ENCODE measurements around the gene TAF6L. TPM values are rescaled to one million over a fixed set of nuclear protein-coding genes. Genes with fewer than 3 reads are reported as not detected.
"Not testable (repeated sequence)": the region's sequence is repeated elsewhere in the genome, so short reads cannot be mapped to it uniquely, and the experiment has no call there.

Gene TAF6L
- total RNA-seq, 1 donor from 2014 or later = 37.6 TPM

DNA sequence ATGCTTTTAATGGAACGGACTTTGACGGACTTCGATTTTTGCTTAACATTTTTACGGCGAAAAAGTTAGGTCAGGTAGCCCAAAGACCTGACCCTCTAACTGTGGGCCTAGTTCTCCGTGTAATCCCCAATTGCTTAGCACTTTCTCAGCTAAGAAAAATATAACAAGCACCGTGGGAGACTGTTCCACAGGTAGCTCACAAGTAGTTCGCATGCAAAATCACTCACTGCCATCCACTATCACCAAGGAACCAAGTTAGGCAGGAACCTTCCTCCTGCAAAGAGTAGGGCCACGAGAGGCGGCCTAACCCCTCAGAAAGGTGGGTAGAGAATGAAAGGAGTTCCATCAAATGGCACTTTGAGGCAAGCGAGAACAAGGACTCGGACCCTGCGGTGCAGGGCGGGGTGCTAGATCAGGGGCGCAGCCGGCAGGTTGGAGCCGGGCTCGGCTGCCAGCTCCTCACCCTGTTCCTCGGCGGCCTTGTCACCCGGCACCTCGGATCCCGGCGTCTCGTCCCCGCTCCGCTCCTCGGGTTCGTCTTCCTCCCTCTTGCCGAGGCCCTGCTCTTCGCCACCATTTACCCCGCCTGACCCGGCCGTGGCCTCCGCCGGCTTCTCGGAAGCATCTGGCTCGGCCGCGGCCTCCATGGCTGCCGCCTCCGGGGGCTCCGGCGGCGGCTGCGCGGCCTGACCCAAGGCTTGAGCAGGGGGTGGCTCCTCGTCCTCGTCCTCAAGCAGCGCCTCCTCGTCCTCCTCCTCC is 44.9 kb upstream of the TAF6L start:
- H3K9me3 Mint-ChIP-seq = no peaks in the 10 kb centered on the region
- H3K27ac Mint-ChIP-seq = peak overlapping the region; percentile 93
- H3K36me3 Mint-ChIP-seq = peaks cover 33% of the 10 kb centered on the region
- H3K4me3 Mint-ChIP-seq = peak overlapping the region; percentile 95
- DNase-seq (ENCODE audit: extremely low spot score, unreplicated experiment) = no peak
- H3K4me1 Mint-ChIP-seq (ENCODE audit: unreplicated experiment) = peaks cover 39% of the 10 kb centered on the region
- TF ChIP-seq, protein P1, sequence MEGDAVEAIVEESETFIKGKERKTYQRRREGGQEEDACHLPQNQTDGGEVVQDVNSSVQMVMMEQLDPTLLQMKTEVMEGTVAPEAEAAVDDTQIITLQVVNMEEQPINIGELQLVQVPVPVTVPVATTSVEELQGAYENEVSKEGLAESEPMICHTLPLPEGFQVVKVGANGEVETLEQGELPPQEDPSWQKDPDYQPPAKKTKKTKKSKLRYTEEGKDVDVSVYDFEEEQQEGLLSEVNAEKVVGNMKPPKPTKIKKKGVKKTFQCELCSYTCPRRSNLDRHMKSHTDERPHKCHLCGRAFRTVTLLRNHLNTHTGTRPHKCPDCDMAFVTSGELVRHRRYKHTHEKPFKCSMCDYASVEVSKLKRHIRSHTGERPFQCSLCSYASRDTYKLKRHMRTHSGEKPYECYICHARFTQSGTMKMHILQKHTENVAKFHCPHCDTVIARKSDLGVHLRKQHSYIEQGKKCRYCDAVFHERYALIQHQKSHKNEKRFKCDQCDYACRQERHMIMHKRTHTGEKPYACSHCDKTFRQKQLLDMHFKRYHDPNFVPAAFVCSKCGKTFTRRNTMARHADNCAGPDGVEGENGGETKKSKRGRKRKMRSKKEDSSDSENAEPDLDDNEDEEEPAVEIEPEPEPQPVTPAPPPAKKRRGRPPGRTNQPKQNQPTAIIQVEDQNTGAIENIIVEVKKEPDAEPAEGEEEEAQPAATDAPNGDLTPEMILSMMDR (conservative IDR thresholded peaks at IDR 0.05) = no peak
- H3K27me3 Mint-ChIP-seq = no peaks in the 10 kb centered on the region

DNA sequence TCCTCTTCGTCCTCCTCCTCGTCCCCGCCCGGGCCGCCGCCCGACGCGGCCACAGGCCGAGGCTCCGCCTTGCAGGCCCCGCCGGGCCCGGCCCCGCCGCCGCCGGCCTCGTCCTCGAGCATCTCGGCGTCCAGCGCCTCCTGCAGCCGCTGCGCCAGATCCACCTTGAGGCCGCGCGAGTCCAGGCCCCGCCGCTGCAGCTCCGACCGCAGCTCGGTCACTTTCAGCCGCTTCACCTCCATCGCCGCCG is 44.4 kb upstream of the TAF6L start:
- Mint-ChIP-seq H3K9me3 (no peaks in the 10 kb centered on the region), H3K27me3 (no peaks in the 10 kb centered on the region), H3K36me3 (peaks cover 28% of the 10 kb centered on the region), H3K27ac (no peak overlapping the region), H3K4me1 (ENCODE audit: unreplicated experiment) (peaks cover 37% of the 10 kb centered on the region), H3K4me3 (peak overlapping the region; percentile 95)
- TF ChIP-seq, protein P1 (conservative IDR thresholded peaks at IDR 0.05) = no peak
- no peak for DNase-seq (ENCODE audit: extremely low spot score, unreplicated experiment)

DNA sequence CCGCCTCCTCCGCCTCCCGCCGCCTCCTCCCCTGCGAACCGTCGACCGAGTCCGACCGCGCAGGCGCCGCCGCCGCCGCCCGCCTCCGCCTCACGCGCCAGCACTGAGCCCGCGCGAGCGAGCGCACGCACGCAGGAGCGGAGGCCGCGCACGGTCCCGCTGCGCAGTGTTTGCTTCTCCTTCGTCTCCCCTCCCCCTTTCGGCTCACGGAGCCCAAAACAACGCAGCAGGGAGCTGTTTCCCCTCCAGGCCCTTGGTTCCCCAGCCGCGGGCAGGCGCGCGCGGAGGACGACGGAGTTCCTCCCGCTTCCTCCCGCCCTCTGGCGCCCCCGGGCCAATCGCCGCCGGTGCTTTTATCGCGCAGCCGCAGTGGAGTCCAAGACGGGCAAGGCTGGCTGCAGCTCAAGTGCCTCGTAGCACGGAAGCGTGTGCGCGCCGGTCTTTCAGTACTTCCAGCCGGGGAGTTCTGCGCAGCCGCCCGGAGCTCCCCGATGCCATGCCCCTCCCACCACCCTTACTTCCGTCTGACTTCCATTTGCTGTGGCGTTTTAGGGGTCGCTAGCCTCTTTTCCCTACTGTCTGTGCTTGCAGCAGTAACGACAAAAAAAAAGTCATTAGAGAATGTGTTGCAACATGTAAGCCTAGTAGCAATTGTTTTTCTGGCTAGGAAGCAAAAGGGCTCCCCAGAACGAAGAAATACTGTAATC is 43.9 kb upstream of the TAF6L start, which contains the start of gene HNRNPUL2:
TSS of gene HNRNPUL2 (minus strand) at position 293 of the 707 bp plus-strand sequence. CDS start 301 bp downstream, outside the sequence.
- Mint-ChIP-seq H3K36me3 (peaks cover 23% of the 10 kb centered on the region), H3K4me1 (ENCODE audit: unreplicated experiment) (peaks cover 32% of the 10 kb centered on the region), H3K27me3 (no peaks in the 10 kb centered on the region), H3K9me3 (no peaks in the 10 kb centered on the region), H3K27ac (peak within 1 kb of the TSS; percentile 99), H3K4me3 (peak within 1 kb of the TSS; percentile 95)
- peak; percentile 100 for DNase-seq (ENCODE audit: extremely low spot score, unreplicated experiment)
- TF ChIP-seq, protein P1 (conservative IDR thresholded peaks at IDR 0.05) = peak; percentile 15

DNA sequence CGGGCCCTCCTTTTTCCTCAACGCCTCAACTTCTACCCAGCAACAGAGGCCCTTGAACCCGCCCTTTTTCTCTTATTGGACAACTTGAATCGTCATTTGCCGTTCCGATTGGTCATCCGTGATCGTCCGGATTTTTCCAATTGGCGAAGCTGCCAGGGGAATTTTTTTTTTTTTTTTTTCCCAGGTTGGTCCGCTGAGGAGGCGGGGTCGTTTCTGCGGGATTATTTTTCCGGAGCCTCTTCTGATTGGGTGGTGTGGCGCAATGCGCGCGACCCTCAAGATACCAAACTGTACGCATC is 43.4 kb upstream of the TAF6L start:
- Mint-ChIP-seq H3K27me3 (no peaks in the 10 kb centered on the region), H3K27ac (peak overlapping the region; percentile 99), H3K36me3 (peaks cover 18% of the 10 kb centered on the region), H3K4me3 (peak overlapping the region; percentile 95), H3K4me1 (ENCODE audit: unreplicated experiment) (peaks cover 27% of the 10 kb centered on the region), H3K9me3 (no peaks in the 10 kb centered on the region)
- TF ChIP-seq, protein P1 (conservative IDR thresholded peaks at IDR 0.05) = no peak
- DNase-seq (ENCODE audit: extremely low spot score, unreplicated experiment) = peak; percentile 86

DNA sequence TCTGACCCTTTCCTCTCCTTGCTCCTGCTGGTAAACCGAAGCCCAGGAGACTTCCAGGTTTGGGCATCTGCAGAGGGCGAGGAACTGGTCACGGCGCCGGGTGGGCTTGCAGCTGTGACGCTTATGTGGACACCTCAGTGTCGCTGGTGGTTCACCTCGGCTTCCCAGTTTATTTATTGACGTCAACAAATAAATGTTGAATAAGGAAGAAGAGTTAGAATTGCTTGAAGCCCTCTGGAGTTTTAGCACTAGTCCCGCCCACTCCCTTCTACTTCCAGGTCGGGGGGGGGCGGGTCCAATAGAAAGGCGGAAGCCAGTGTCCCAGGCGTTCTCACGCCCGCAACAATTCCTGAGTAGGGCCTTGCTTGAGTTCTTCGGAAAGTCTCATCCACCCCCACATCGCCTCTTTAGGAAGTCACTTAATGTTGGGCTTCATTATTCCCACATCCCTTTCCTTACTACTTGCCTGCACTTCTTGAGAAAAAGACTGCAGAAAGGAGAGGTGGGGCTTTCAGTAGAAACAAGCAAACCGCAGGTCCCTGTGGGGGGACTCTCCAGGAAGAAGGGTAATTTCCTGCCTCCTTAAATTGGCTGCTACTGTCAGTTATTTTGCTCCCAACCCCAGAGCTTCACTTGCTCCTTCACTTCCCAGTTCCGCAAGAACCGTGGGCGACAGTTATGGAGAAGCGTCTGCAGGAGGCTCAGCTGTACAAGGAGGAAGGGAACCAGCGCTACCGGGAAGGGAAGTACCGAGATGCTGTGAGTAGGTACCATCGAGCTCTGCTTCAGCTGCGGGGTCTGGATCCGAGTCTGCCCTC is 42.8 kb upstream of the TAF6L start, which contains the start of gene TTC9C:
TSS of gene TTC9C (plus strand) at position 316 of the 818 bp plus-strand sequence. CDS start at position 679, 363 bp downstream.
- Mint-ChIP-seq H3K4me3 (peak within 1 kb of the TSS; percentile 95), H3K4me1 (ENCODE audit: unreplicated experiment) (peaks cover 26% of the 10 kb centered on the region), H3K27ac (peak within 1 kb of the TSS; percentile 99), H3K36me3 (peaks cover 19% of the 10 kb centered on the region), H3K9me3 (no peaks in the 10 kb centered on the region), H3K27me3 (no peaks in the 10 kb centered on the region)
- DNase-seq (ENCODE audit: extremely low spot score, unreplicated experiment) = peak; percentile 80
- TF ChIP-seq, protein P1 (conservative IDR thresholded peaks at IDR 0.05) = no peak

DNA sequence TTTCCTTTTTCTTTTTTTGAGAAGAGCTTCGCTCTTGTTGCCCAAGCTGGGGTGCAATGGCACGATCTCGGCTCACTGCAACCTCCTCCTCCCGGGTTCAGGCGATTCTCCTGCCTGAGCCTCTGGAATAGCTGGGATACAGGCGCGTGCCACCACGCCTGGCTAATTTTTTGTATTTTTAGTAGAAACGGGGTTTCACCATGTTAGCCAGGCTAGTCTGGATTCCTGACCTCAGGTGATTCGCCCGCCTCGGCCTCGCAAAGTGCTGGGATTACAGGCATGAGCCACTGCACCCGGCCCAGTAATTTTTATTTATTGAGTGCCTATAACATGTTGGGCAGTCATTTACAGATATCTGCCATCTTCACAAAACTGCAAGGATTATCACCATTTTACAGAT is 41.1 kb upstream of the TAF6L start:
- H3K9me3 Mint-ChIP-seq; H3K27me3 Mint-ChIP-seq; DNase-seq (ENCODE audit: extremely low spot score, unreplicated experiment): not testable (repeated sequence)
- peaks cover 10% of the 10 kb centered on the region for H3K36me3 Mint-ChIP-seq
- peak overlapping the region; percentile 59 for H3K27ac Mint-ChIP-seq
- peaks cover 12% of the 10 kb centered on the region for H3K4me1 Mint-ChIP-seq (ENCODE audit: unreplicated experiment)
- peak overlapping the region; percentile 95 for H3K4me3 Mint-ChIP-seq
